Nephron progenitor cell (in vitro differentiated cells): Measurements from ENCODE around the gene TRAF1.
A peak's percentile ranks its signal among the peaks of the same experiment; 100 is the strongest.
"Not testable (repeated sequence)": the region's sequence is repeated elsewhere in the genome, so short reads cannot be mapped to it uniquely, and the experiment has no call there.

Source experiments
- DNase-seq: peaks from one replicate; pipeline ENCODE4 v3.0.0; 2021
- H3K27ac Mint-ChIP-seq: 2 replicates; pipeline ENCODE4 v1.8.0; 2021; ENCODE audit warnings: mild to moderate bottlenecking, moderate library complexity, mixed read lengths
- H3K27me3 Mint-ChIP-seq: 2 replicates; pipeline ENCODE4 v1.8.0; 2021; ENCODE audit warnings: mild to moderate bottlenecking, low read depth, mixed read lengths; ENCODE audit not compliant: poor library complexity
- H3K36me3 Mint-ChIP-seq: 2 replicates; pipeline ENCODE4 v1.8.0; 2021; ENCODE audit warnings: low read depth, mixed read lengths
- H3K4me1 Mint-ChIP-seq: 2 replicates; pipeline ENCODE4 v1.8.0; 2021; ENCODE audit warnings: mixed read lengths
- H3K4me3 Mint-ChIP-seq: 2 replicates; pipeline ENCODE4 v1.8.0; 2021; ENCODE audit warnings: mild to moderate bottlenecking, moderate library complexity, mixed read lengths
- H3K9me3 Mint-ChIP-seq: 2 replicates; pipeline ENCODE4 v1.8.0; 2021; ENCODE audit warnings: mild to moderate bottlenecking, moderate library complexity, mixed read lengths
- TF ChIP-seq, protein P1 (sequence below): fragments of 200-600 bp; sonication (generic); IDR thresholded peaks from 2 replicates; pipeline ENCODE4 v1.5.0; 2021; ENCODE audit warnings: antibody characterized with exemption

The TRAF1 gene, protein sequence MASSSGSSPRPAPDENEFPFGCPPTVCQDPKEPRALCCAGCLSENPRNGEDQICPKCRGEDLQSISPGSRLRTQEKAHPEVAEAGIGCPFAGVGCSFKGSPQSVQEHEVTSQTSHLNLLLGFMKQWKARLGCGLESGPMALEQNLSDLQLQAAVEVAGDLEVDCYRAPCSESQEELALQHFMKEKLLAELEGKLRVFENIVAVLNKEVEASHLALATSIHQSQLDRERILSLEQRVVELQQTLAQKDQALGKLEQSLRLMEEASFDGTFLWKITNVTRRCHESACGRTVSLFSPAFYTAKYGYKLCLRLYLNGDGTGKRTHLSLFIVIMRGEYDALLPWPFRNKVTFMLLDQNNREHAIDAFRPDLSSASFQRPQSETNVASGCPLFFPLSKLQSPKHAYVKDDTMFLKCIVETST

DNA sequence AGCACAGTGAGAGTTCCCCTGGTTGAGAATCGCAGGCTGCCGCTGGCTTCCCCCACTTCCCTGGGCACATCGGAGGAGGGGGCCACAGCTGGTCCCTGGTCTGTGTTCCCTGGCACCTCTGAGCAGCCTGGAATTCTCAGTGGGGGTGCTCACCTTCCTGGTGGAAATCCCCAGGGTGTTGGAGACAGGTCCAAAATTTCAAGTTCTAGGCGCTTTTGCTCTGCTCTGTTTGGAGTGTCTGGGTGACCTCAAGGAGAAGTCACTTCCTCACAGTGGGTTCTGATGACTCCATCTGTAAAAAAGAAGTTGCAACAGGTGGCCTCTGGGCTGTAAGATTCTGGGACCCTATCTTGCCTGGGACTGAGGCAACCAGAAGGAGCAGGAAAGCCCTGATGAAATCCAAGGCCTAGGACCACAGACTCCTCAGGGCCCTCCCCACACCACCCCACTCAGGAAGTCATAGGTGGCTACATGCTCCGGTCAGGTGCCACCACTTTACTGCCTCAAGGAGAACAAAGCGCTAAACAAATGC is at the start of gene TRAF1:
TSS of gene TRAF1 (minus strand) at position 400 of the 532 bp plus-strand sequence. CDS start 721 bp downstream, outside the sequence.
- Mint-ChIP-seq H3K4me1 (peaks cover 34% of the 10 kb centered on the region), H3K27me3 (peaks cover 16% of the 10 kb centered on the region), H3K9me3 (peaks cover 3% of the 10 kb centered on the region), H3K4me3 (peak within 1 kb of the TSS; percentile 14), H3K27ac (peak within 1 kb of the TSS; percentile 88), H3K36me3 (no peaks in the 10 kb centered on the region)
- TF ChIP-seq, protein P1, sequence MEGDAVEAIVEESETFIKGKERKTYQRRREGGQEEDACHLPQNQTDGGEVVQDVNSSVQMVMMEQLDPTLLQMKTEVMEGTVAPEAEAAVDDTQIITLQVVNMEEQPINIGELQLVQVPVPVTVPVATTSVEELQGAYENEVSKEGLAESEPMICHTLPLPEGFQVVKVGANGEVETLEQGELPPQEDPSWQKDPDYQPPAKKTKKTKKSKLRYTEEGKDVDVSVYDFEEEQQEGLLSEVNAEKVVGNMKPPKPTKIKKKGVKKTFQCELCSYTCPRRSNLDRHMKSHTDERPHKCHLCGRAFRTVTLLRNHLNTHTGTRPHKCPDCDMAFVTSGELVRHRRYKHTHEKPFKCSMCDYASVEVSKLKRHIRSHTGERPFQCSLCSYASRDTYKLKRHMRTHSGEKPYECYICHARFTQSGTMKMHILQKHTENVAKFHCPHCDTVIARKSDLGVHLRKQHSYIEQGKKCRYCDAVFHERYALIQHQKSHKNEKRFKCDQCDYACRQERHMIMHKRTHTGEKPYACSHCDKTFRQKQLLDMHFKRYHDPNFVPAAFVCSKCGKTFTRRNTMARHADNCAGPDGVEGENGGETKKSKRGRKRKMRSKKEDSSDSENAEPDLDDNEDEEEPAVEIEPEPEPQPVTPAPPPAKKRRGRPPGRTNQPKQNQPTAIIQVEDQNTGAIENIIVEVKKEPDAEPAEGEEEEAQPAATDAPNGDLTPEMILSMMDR: no peak
- no peak for DNase-seq

DNA sequence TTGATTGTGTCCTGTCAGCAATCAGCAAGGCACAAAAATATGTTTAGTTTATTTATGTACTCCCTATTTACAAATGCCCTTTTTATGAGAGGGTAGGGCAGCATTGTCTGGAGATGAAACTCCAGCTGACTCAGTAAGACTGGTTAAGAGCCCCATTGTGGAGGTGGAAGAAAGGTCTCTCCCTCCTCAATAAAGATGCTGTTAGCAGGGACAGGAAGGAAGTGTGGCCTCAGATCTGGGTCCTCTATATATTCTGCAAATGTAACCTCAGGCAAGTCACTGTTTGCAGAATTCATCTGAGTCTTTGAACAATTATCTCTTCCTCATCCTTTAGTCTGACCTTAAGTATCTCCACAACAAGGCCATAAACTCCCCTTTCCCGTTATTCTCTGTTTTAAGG is 48.3 kb upstream of the TRAF1 start:
- H3K9me3 Mint-ChIP-seq: no peaks in the 10 kb centered on the region
- peaks cover 11% of the 10 kb centered on the region for H3K4me1 Mint-ChIP-seq
- no peak overlapping the region for H3K27ac Mint-ChIP-seq
- DNase-seq: no peak
- H3K4me3 Mint-ChIP-seq: no peak overlapping the region
- H3K36me3 Mint-ChIP-seq: no peaks in the 10 kb centered on the region
- TF ChIP-seq, protein P1: no peak
- H3K27me3 Mint-ChIP-seq: peaks cover 6% of the 10 kb centered on the region

- no peak overlapping the region for H3K27ac Mint-ChIP-seq
Measured at GRCh38 chr9:120974181-120974580, 47.6 kb upstream of the TRAF1 start.

DNA sequence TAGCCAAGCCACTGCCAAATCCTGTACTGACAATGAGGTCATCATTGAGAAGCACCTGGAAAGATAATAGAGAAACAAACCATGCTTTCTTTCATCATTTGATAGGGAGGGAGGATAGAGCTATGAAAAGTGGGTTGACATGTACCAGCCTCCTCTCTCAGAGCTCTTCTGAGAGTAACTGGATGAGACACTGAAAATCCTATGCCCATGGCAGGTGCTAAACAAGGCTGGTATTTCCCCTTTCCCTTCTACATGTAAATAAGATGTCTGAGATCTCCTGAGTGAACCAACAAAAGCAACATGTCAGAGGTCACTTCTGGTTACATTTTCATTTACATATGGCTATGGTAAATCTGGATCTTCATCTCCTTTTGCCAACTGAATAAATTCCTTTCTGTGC is 45.3 kb upstream of the TRAF1 start:
- Mint-ChIP-seq H3K9me3 (no peaks in the 10 kb centered on the region), H3K4me3 (no peak overlapping the region), H3K36me3 (no peaks in the 10 kb centered on the region), H3K4me1 (no peaks in the 10 kb centered on the region), H3K27me3 (peaks cover 18% of the 10 kb centered on the region), H3K27ac (no peak overlapping the region)
- TF ChIP-seq, protein P1: no peak
- no peak for DNase-seq

More at GRCh38 chr9:120974181-120974580, 47.6 kb upstream of the TRAF1 start:
- DNase-seq: no peak
- no peaks in the 10 kb centered on the region for H3K36me3 Mint-ChIP-seq
- H3K4me1 Mint-ChIP-seq: peaks cover 8% of the 10 kb centered on the region
- TF ChIP-seq, protein P1: no peak
- no peak overlapping the region for H3K4me3 Mint-ChIP-seq
- peaks cover 11% of the 10 kb centered on the region for H3K27me3 Mint-ChIP-seq
- H3K9me3 Mint-ChIP-seq: no peaks in the 10 kb centered on the region

- not testable (repeated sequence) for H3K4me3 Mint-ChIP-seq, H3K9me3 Mint-ChIP-seq, H3K4me1 Mint-ChIP-seq, H3K27ac Mint-ChIP-seq, DNase-seq, H3K36me3 Mint-ChIP-seq
- H3K27me3 Mint-ChIP-seq: peaks cover 22% of the 10 kb centered on the region
Measured at GRCh38 chr9:120971471-120971870, 44.9 kb upstream of the TRAF1 start.

DNA sequence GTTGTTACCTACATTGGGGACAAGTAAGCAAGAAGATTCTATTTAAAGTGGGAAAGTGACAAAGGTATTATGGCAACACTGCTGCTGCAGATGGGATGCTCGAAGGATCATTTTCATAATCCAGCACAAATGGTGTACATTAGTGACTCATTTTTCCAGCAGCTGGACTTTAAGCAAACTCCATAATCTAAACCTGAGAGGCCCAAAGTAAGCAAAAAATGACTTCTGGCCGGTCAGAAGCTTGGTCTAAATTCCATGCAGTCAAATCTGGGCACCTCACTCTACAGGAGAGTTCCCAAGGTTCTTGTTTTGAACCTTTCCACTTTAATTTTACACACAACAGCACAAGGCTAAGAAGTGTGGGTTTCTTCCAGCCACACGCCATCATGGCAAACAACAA is 43.6 kb upstream of the TRAF1 start:
- Mint-ChIP-seq H3K27ac (no peak overlapping the region), H3K4me3 (no peak overlapping the region), H3K36me3 (no peaks in the 10 kb centered on the region), H3K9me3 (no peaks in the 10 kb centered on the region), H3K4me1 (peaks cover 14% of the 10 kb centered on the region), H3K27me3 (peaks cover 22% of the 10 kb centered on the region)
- DNase-seq: no peak
- TF ChIP-seq, protein P1: no peak
